Measurements from ENCODE around the gene GALC.

GRCh38 chr14:87971010-87971409, 22.0 kb downstream of the GALC start:
- TF ChIP-seq CTCF (IDR thresholded peaks at IDR 0.05): no peak
- TF ChIP-seq PRRX2 (CRISPR knock-in tag; IDR thresholded peaks at IDR 0.05): no peak
- no peak for TF ChIP-seq STAT6 (CRISPR knock-in tag; conservative IDR thresholded peaks at IDR 0.05; ENCODE audit: low read depth)
- no peak for TF ChIP-seq ATF2 (CRISPR knock-in tag; IDR thresholded peaks at IDR 0.05; ENCODE audit: borderline replicate concordance, low read depth)
- no peak for TF ChIP-seq E2F5 (CRISPR knock-in tag; IDR thresholded peaks at IDR 0.05)
- TF ChIP-seq FOXP1 (CRISPR knock-in tag; IDR thresholded peaks at IDR 0.05; ENCODE audit: borderline replicate concordance): no peak
- no peak for TF ChIP-seq USF2 (CRISPR knock-in tag; IDR thresholded peaks at IDR 0.05)
- no peak for TF ChIP-seq ZNF423 (CRISPR knock-in tag; IDR thresholded peaks at IDR 0.05)

Data from WTC11 (cell line).